GM12878 (cell line): ENCODE measurements around the gene NCAM2. TPM values are rescaled to one million over a fixed set of nuclear protein-coding genes. Genes with fewer than 3 reads are reported as not detected.

Source experiments
- ATAC-seq: fragments of 200-7000 bp; cut with Tn5 transposase; 3 replicates; pipeline ENCODE4 v1.9.1; 2020; ENCODE audit warnings: mild to moderate bottlenecking, moderate library complexity
- BruUV-seq: library from RNA; stranded (reverse); fragments of 400-500 nt; replicated peaks from 2 replicates; lab custom pipeline; 2021; lab: Mats Ljungman, UMichigan
- CTCF ChIA-PET: fragments of 300-600 bp; sonication (Branson Sonifier 250); formaldehyde crosslinking; extraction: SDS; loops from one replicate; lab custom pipeline; 2021; ENCODE audit warnings: inconsistent platforms; lab: Yijun Ruan, JAX
- POLR2A ChIA-PET: fragments of 350-600 bp; formaldehyde crosslinking; extraction: SDS; loops from one replicate; lab custom pipeline; 2021; ENCODE audit warnings: inconsistent platforms; lab: Charles Lee
- RAD21 ChIA-PET: fragments of 300-600 bp; sonication (Branson Sonifier 250); formaldehyde crosslinking; loops from one replicate; lab custom pipeline; 2023; ENCODE audit warnings: antibody characterized with exemption; ENCODE audit not compliant: unreplicated experiment; lab: Charles Lee
- SMC1A ChIA-PET: fragments of 300-600 bp; sonication (Branson Sonifier 250); formaldehyde crosslinking; loops from one replicate; lab custom pipeline; 2023; ENCODE audit not compliant: unreplicated experiment, uncharacterized antibody; lab: Charles Lee
- DNase-seq: peaks from one replicate; pipeline ENCODE4 v3.0.0-alpha.2; 2011; ENCODE audit warnings: low read depth, low spot score
- FAIRE-seq: peaks from 3 replicates; lab custom pipeline; 2011; peaks lifted over from hg19 to GRCh38; lab: Jason Lieb, UNC
- H2AFZ ChIP-seq: 2 replicates; pipeline ENCODE4 v1.6.0; 2011; ENCODE audit warnings: low read depth, low read length, control low read depth; ENCODE audit not compliant: control insufficient read depth
- H3K27ac ChIP-seq: 2 replicates; pipeline ENCODE4 v1.5.1; 2011; ENCODE audit warnings: control low read depth; ENCODE audit not compliant: control insufficient read depth, insufficient read depth
- H3K27me3 ChIP-seq, 2 experiments: replicated peaks in 1 of 2; 2 replicates each; pipeline versions ENCODE4 v1.6.0 to v1.6.1; 2011; ENCODE audit warnings: low read length in 1 of 2; ENCODE audit not compliant: control insufficient read depth in 2 of 2, insufficient read depth in 2 of 2
- H3K36me3 ChIP-seq, 2 experiments: 2 replicates each; pipeline ENCODE4 v1.5.1; 2011; ENCODE audit warnings: low read length in 1 of 2; ENCODE audit not compliant: control insufficient read depth in 2 of 2, insufficient read depth in 2 of 2
- H3K4me1 ChIP-seq: 2 replicates; pipeline ENCODE4 v1.6.1; 2011; ENCODE audit warnings: mild to moderate bottlenecking, low read length, moderate library complexity, mixed read lengths; ENCODE audit not compliant: control insufficient read depth, insufficient read depth
- H3K4me2 ChIP-seq: 2 replicates; pipeline ENCODE4 v1.6.0; 2011; ENCODE audit warnings: control low read depth; ENCODE audit not compliant: control insufficient read depth, insufficient read depth
- H3K4me3 ChIP-seq: fragments of 200-600 bp; sonication (generic); 2 replicates; pipeline ENCODE4 v1.5.1; 2016
- H3K79me2 ChIP-seq: 2 replicates; pipeline ENCODE4 v1.6.0; 2011; ENCODE audit warnings: low read length; ENCODE audit not compliant: control insufficient read depth, insufficient read depth
- H3K9ac ChIP-seq: 2 replicates; pipeline ENCODE4 v1.8.0; 2011; ENCODE audit warnings: low read length, control low read depth, mixed read lengths; ENCODE audit not compliant: control insufficient read depth, insufficient read depth
- H3K9me3 ChIP-seq: replicated peaks from 3 replicates; pipeline ENCODE4 v1.5.1; 2011; ENCODE audit warnings: mild to moderate bottlenecking, low read length; ENCODE audit not compliant: control insufficient read depth, insufficient read depth
- H4K20me1 ChIP-seq: 2 replicates; pipeline ENCODE4 v1.6.0; 2011; ENCODE audit not compliant: control insufficient read depth, insufficient read depth
- ATF7 ChIP-seq: fragments of 450-650 bp; IDR thresholded peaks from 2 replicates; pipeline ENCODE4 v1.6.1; 2016; ENCODE audit warnings: low read depth, mild to moderate bottlenecking
- E2F4 ChIP-seq: IDR thresholded peaks from 2 replicates; pipeline ENCODE4 v1.6.1; 2012; ENCODE audit warnings: low read depth, low read length, improper control_type of control experiment
- JUND ChIP-seq: IDR thresholded peaks from 2 replicates; pipeline ENCODE4 v1.6.1; 2012; ENCODE audit warnings: low read depth, mild to moderate bottlenecking, low read length, improper control_type of control experiment, moderate library complexity
- KAT2A ChIP-seq: conservative IDR thresholded peaks from 2 replicates; pipeline ENCODE4 v1.6.1; 2011; ENCODE audit warnings: low read depth, low read length; ENCODE audit not compliant: control insufficient read depth
- MTA3 ChIP-seq: IDR thresholded peaks from 2 replicates; pipeline ENCODE4 v1.6.1; 2012; ENCODE audit warnings: low read length, inconsistent platforms, borderline replicate concordance
- SMAD5 ChIP-seq: IDR thresholded peaks from 2 replicates; pipeline ENCODE4 v1.6.1; 2016; ENCODE audit warnings: antibody characterized with exemption, low read depth
- STAT3 ChIP-seq: IDR thresholded peaks from 2 replicates; pipeline ENCODE4 v1.6.1; 2011; ENCODE audit warnings: low read depth, low read length, improper control_type of control experiment
- ZNF687 ChIP-seq: fragments of 450-650 bp; IDR thresholded peaks from 2 replicates; pipeline ENCODE4 v1.6.1; 2017; ENCODE audit warnings: mild to moderate bottlenecking, moderate library complexity
- WGBS: methylation state at CpG from one replicate; pipeline ENCODE4 v1.1.6; 2016; ENCODE audit warnings: low lambda C conversion rate; ENCODE audit not compliant: insufficient replicate concordance, insufficient coverage; ENCODE audit errors: missing lambda C conversion rate; 5-methylcytosine and 5-hydroxymethylcytosine counted together
- in situ Hi-C: fragments of 300-500 bp; cut with MboI; formaldehyde crosslinking; loops from 9 replicates; pipeline ENCODE4 v1.14.3; 2018; ENCODE audit warnings: mixed read lengths
- intact Hi-C: fragments of 100-400 bp; cut with micrococcal nuclease; formaldehyde crosslinking; loops from one replicate; pipeline ENCODE4 v1.14.2; 2022; ENCODE audit not compliant: unreplicated experiment
- polyA plus RNA-seq, 11 experiments: library from polyadenylated mRNA; depleted of rRNA in 4 of 11; unstranded in 6 of 11; stranded (reverse) in 5 of 11; fragments of >200 nt; fragmentation: Nextera tagmentation in 4 of 11; fragmentation: Illumina TruSeq in 1 of 11; extraction: Ambion mirVana in 4 of 11; extraction: Trizol in 1 of 11; gene quantifications; 1 replicate in 1 of 11; 2 replicates in 10 of 11; pipeline versions ENCODE4 v1.2.1 to v1.2.3, GENCODE V29; 2011 to 2016; ENCODE audit warnings: inconsistent platforms in 2 of 11, missing spikeins in 2 of 11, low read depth in 1 of 11
- total RNA-seq, 4 experiments: library from RNA; depleted of rRNA in 3 of 4; stranded (reverse); fragments of >200 nt in 3 of 4; fragmentation: Illumina TruSeq in 1 of 4; extraction: Trizol in 1 of 4; gene quantifications; 2 replicates each; pipeline versions ENCODE4 v1.2.1 to v1.2.3, GENCODE V29; 2013 to 2021

Gene NCAM2
- total and polyA plus RNA-seq, 10 of the 15 experiments (the other 5 are each of a cell fraction or from before 2014, with no cell fraction given): 0.23 to 0.27 TPM; not detected in 8

- WGBS: 15% methylated on average over 14 of the region's 14 CpGs
- H3K27ac ChIP-seq: no peak overlapping the region
These were observed 214 bp downstream of the NCAM2 start for GRCh38 chr21:20998456-20998789.

More at GRCh38 chr21:20998456-20998789, 214 bp downstream of the NCAM2 start:
- H3K36me3 ChIP-seq: no peaks in the 10 kb centered on the region
- no peak for DNase-seq
- no peak for ATAC-seq
- RAD21 ChIA-PET: no interaction called here
- no peaks in the 10 kb centered on the region; a peak in 1 of 4 replicates for H3K27me3 ChIP-seq
- intact Hi-C loops: no loop called here
- H3K9ac ChIP-seq: no peak overlapping the region
- POLR2A ChIA-PET: no interaction called here
- SMC1A ChIA-PET: no interaction called here
- BruUV-seq: no TSS peak
- no peaks in the 10 kb centered on the region for H3K9me3 ChIP-seq
- no peak overlapping the region for H2AFZ ChIP-seq
- no peaks in the 10 kb centered on the region for H3K79me2 ChIP-seq
- TF ChIP-seq ATF7 (no peak), STAT3 (no peak), JUND (no peak), SMAD5 (no peak), E2F4 (no peak), ZNF687 (no peak), KAT2A (no peak), MTA3 (no peak)
- H3K4me2 ChIP-seq: no peak overlapping the region
- in situ Hi-C loops: no loop called here
- no peaks in the 10 kb centered on the region for H4K20me1 ChIP-seq
- CTCF ChIA-PET: no interaction called here
- no peaks in the 10 kb centered on the region for H3K4me1 ChIP-seq
- H3K4me3 ChIP-seq: no peak overlapping the region
- no peak for FAIRE-seq
